HG03565 (cell line): ENCODE results near the gene NR5A2.

ENCODE experiments used
- ATAC-seq: cut with Tn5 transposase; IDR thresholded peaks from one replicate; pipeline ENCODE4 v1.9.1; 2021; ENCODE audit warnings: mild to moderate bottlenecking, moderate library complexity; ENCODE audit not compliant: unreplicated experiment

NR5A2 gene

GRCh38 chr1:200118779-200119505 is 91.4 kb downstream of the NR5A2 start:
- ATAC-seq: no peak

GRCh38 chr1:200121421-200121820 is 93.9 kb downstream of the NR5A2 start:
- ATAC-seq: no peak

DNA sequence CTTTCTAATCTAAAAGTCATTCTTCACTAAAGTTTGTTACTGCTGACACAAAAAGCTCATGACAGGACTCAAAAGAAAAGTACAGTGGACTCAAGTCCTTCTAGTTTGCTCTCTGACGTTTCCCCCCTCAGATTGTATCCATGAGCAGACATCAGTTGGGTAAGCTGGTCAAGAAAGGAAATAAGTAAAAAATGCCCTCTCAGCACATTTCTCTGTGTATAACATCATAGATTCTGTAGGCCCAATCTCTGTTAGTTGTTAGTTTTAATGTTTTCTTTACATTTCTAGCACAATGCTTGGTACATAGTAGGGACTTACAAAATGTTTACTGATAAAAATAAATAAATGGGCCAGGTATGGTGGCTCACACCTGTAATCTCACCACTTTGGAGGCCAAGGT is 96.8 kb downstream of the NR5A2 start:
- ATAC-seq: no peak

GRCh38 chr1:200128081-200128480 is 100.6 kb downstream of the NR5A2 start:
- ATAC-seq: no peak

GRCh38 chr1:200128944-200129879 is 101.7 kb downstream of the NR5A2 start:
- peak; percentile 42 for ATAC-seq

DNA sequence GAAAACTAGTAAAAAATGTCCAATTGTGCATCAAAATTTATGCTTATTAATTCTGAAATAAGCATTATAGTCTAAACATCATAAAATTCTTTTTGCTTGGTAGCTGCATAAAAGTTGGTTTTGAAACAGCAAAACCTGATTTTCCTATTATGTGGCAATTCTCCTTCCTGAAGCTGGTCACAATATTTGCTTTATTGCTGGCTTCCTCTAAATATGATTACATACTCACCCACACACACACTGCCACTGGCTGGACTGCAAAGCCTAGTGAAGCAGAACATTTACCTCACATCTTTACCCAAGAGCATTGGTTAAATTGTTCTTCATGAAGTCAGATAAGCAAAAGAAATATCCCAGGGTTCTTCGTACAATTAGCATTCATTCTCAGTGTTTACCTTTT is 103.0 kb downstream of the NR5A2 start:
- ATAC-seq: no peak

- ATAC-seq: no peak
Observed at GRCh38 chr1:200131551-200132125, 104.1 kb downstream of the NR5A2 start.

GRCh38 chr1:200133123-200133522 is 105.6 kb downstream of the NR5A2 start:
- ATAC-seq: no peak

- ATAC-seq: no peak
Observed at GRCh38 chr1:200134116-200134515, 106.6 kb downstream of the NR5A2 start.

DNA sequence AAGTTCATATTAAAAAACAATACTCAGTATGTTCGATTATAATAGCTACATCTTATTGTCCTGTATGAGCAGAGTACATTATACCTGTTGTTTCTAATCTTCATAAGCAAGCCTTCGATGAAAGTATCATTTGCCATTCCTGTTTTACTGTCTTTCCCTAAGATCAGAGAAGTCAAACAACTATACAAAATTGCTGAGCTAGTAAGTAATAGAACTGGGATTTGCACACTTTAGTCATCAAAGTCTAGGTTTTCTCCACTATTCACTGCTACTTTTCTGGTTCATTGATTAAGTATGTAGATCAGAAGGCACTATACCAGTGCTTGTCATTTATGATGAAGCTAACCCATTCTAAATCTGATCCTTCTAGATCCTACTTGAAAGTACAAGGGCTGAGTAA is 108.9 kb downstream of the NR5A2 start:
- no peak for ATAC-seq

DNA sequence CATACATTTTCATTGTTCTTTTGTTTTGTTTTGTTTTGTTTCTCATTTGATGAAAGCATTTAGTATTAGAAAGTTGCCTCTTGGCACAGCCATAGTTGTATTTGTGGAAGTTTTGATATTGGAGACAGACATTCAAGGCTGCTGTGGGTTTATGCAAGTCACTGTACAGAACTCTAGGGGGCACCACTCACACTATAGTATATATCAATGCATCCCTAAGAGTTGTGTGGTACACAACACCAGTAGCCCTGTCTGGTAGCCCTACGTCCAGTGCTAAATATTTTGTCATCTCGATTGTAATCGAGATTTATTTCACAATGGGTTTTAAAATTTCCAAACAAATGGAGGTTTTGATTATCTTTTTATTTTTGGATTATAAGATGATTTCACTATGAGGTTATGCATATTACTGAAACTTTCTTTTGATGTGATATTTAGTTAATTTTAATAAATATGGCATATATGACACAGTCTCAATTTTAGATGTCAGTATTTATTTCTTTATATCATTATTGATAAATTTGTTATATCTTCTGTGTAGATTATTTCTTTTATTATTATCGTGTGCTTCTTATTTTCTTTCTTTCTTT is 112.2 kb downstream of the NR5A2 start:
- peak; percentile 76 for ATAC-seq

DNA sequence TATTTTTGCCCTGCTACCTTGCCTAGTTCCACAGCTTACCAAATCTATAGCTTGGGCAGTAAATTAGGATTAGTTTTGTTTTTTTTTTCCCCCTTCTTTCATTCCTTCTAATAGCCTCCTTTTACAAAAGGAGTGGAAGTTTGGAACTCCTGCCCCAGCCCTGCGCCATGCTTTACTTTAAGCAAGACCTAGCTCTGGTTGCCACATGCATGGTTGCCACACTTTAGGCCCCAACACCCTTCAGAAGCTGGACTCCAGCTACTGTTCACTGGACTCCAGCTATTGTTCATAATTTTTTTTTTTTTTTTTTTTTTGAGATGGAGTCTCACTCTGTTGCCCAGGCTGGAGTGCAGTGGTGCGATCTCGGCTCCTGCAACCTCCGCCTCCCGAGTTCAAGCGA is 115.8 kb downstream of the NR5A2 start:
- ATAC-seq: no peak

DNA sequence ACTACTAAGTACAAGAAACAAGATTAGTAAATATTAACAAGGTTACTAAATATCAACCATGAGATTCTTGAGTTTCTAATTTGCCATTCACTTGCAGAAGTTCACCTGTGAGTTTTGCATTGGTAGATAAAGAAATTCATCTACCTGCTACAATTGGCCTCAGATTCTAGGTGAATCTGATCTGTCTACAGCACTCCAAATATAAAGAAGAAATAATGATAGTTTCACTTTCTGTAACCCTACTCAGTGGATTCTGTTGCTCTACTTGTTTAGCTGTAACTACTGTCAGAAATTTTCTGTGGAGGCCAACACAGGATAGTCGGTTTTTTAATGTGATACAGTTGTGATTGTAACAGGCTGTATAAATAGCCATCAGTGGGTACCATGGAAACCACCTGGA is 118.6 kb downstream of the NR5A2 start:
- no peak for ATAC-seq

DNA sequence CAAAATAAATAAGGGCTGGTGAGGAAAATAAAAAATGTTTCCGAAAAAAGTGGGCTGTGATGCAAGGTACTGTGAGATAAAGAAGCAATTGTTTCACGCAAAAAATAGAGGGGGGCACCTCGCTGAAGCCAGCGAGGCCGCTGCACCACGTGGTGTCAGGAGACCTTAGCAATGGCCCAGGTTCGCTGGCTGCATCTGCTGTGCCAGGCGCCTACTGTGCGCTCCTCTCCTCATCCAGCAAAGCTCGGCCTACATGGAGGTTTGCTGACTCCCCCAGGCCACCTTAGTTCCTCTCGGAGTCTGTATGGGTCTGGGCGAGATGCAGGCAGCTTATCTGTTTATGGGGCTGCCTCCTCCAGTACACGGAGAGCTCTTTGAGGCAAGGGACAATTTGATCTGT is 119.6 kb downstream of the NR5A2 start:
- ATAC-seq: no peak

GRCh38 chr1:200147742-200148141 is 120.2 kb downstream of the NR5A2 start:
- no peak for ATAC-seq

- no peak for ATAC-seq
Observed at GRCh38 chr1:200150006-200150405, 122.5 kb downstream of the NR5A2 start.

GRCh38 chr1:200150721-200151120 is 123.2 kb downstream of the NR5A2 start:
- peak; percentile 36 for ATAC-seq

DNA sequence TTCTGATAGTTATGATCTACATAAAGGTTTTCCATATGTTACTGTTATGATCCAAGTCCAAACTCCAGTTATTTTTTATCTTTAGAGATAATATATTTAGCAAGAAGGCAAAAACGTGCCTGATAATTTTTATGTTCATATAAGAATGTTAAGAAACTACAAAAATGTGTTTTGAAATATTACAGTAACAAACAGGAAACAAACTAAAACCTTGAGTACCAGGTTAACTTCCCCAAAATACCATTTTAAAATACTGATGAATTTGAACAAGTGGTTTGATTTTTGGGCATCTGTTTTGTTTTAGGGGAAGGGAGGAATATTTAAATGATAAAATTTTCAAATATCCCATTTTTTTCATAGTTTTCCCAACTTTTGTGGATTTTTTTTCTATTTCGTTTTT is 124.8 kb downstream of the NR5A2 start:
- no peak for ATAC-seq

DNA sequence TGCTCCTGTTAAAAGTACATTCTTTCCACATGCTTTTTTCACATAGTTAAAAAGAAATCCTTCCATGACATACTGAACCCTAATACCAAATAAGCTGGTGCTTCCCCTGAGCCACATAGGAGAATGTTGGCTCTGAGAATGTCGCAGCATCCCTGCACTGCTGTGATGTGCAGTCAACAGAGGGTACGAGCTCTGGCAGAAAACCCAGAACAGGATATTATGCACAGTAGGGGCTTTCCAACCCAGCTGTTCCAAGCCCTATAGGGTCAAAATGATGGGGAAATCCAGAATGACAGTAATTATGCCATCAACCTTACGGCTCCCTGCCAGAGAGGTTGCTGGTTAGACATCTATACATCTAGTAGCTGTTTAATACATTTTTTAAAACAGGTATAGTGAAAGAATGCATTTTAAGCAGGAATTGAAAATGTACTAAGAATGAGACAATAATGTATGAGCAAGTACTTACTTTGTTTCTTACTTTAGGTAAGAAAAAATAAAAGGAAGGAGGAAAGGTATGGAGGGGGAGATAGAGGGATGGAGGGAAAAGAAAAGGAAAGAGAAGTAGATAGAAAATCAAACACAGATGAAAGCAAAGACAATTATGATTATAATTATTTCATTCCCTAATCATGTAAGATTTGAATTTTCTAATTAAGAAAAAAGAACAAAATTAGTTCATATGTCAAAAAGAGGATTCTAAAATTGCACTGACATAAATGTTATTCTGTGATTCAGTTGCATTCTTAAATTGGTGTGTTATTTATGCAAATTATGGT is 126.0 kb downstream of the NR5A2 start:
- ATAC-seq: peak; percentile 40

DNA sequence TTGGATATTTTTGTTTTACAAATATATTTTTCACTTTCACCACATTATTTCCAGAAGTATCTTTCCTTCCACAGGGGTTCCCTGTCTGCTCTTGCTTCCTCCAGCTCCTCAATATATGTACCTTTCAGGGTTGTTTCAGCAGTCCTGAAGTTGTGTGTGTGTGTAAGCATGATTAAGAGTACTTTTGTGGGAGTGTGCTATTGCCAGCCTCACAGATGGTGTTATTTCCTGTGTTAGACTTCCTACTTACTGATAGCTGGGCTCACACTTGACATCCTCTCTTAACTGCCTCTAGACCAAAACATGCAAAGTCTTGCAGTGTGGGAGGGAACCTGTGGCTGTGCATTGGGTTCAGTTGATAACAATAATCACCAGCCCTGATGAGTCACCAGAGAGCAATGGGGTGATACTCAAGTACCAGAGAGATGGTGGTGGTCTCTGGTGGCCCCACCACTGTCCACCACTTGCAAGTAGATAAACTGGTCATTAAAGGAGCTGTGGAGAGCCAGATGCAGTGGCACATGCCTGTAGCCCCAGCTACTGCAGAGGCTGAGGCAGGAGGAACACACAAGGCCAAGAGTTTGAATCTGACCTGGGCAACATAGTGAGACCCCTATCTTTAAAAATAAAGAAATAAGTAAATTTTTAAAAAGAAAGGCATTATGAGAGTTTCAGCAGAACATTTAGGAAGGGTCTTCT is 126.7 kb downstream of the NR5A2 start:
- ATAC-seq: peak; percentile 92
